HepG2 (cell line): ENCODE measurements around the gene ABCC3. TPM values are rescaled to one million over a fixed set of nuclear protein-coding genes. Genes with fewer than 3 reads are reported as not detected.
A peak's percentile ranks its signal among the peaks of the same experiment; 100 is the strongest.

Experiments used
- ATM ChIP-seq: fragments of 450-650 bp; IDR thresholded peaks from 2 replicates; pipeline ENCODE4 v1.7.1; 2017; ENCODE audit warnings: mild to moderate bottlenecking, borderline replicate concordance
- GPN1 ChIP-seq: sonication (generic); formaldehyde crosslinking; IDR thresholded peaks from 2 replicates; pipeline ENCODE4 v1.5.1; 2020; ENCODE audit warnings: missing genetic modification reagents, borderline replicate concordance
- HMGA1 ChIP-seq: sonication (generic); formaldehyde crosslinking; conservative IDR thresholded peaks from 2 replicates; pipeline ENCODE4 v1.4.0; 2020; ENCODE audit warnings: missing genetic modification reagents
- HOXA5 ChIP-seq: sonication (generic); formaldehyde crosslinking; IDR thresholded peaks from 2 replicates; pipeline ENCODE4 v1.4.0; 2020; ENCODE audit warnings: missing genetic modification reagents
- KAT7 ChIP-seq: IDR thresholded peaks from 2 replicates; pipeline ENCODE4 v1.6.1; 2018; ENCODE audit warnings: borderline replicate concordance, missing compliant biosample characterization
- KLF11 ChIP-seq: IDR thresholded peaks from 2 replicates; pipeline ENCODE4 v1.6.1; 2016; ENCODE audit warnings: missing compliant biosample characterization
- NBN ChIP-seq: fragments of 450-650 bp; conservative IDR thresholded peaks from 2 replicates; pipeline ENCODE4 v1.6.1; 2017
- REXO4 ChIP-seq: sonication (generic); formaldehyde crosslinking; IDR thresholded peaks from 2 replicates; pipeline ENCODE4 v1.8.0; 2022; ENCODE audit warnings: missing genetic modification reagents, mild to moderate bottlenecking, borderline replicate concordance
- TGIF2 ChIP-seq: IDR thresholded peaks from 2 replicates; pipeline ENCODE4 v1.6.1; 2016; ENCODE audit warnings: control low read depth, missing compliant biosample characterization
- ZNF263 ChIP-seq: sonication (generic); formaldehyde crosslinking; IDR thresholded peaks from 2 replicates; pipeline ENCODE4 v1.4.0; 2020; ENCODE audit warnings: missing genetic modification reagents
- ZNF3 ChIP-seq: IDR thresholded peaks from 2 replicates; pipeline ENCODE4 v1.7.0; 2017; ENCODE audit warnings: inconsistent platforms
- polyA plus RNA-seq, 8 experiments: library from polyadenylated mRNA; depleted of rRNA in 3 of 8; stranded (reverse) in 7 of 8; unstranded in 1 of 8; fragments of >200 nt; fragmentation: Illumina TruSeq in 4 of 8; extraction: Trizol in 4 of 8; gene quantifications; 2 replicates each; pipeline versions ENCODE4 v1.2.1 to v1.2.3, GENCODE V29; 2011 to 2016; ENCODE audit warnings: low read depth in 4 of 8, missing spikeins in 1 of 8, mixed read lengths in 1 of 8; ENCODE audit not compliant: insufficient read depth in 1 of 8
- total RNA-seq, 5 experiments: library from RNA; depleted of rRNA; stranded (reverse); fragments of >200 nt; fragmentation: Illumina TruSeq; extraction: Trizol; gene quantifications; 2 replicates each; pipeline ENCODE4 v1.2.3, GENCODE V29; 2016; ENCODE audit warnings: low read depth in 1 of 5
- TF ChIP-seq, protein P1 (sequence below): sonication (generic); formaldehyde crosslinking; IDR thresholded peaks from 2 replicates; pipeline ENCODE4 v1.4.0; 2020; ENCODE audit warnings: missing genetic modification reagents, borderline replicate concordance
- TF ChIP-seq, protein P2 (sequence below): IDR thresholded peaks from 2 replicates; pipeline ENCODE4 v1.6.1; 2016; ENCODE audit warnings: missing compliant biosample characterization, missing genetic modification reagents, borderline replicate concordance
- TF ChIP-seq, protein P3 (sequence below): sonication (generic); formaldehyde crosslinking; IDR thresholded peaks from 2 replicates; pipeline ENCODE4 v1.4.0; 2020; ENCODE audit warnings: missing genetic modification reagents
- TF ChIP-seq, protein P4 (sequence below): sonication (generic); formaldehyde crosslinking; IDR thresholded peaks from 2 replicates; pipeline ENCODE4 v1.4.0; 2020; ENCODE audit warnings: missing genetic modification reagents, borderline replicate concordance

The ABCC3 gene
- total and polyA plus RNA-seq, 2 of the 13 experiments (the other 11 are each of a cell fraction or from before 2014, with no cell fraction given), result 25.2 to 50.7 TPM

DNA sequence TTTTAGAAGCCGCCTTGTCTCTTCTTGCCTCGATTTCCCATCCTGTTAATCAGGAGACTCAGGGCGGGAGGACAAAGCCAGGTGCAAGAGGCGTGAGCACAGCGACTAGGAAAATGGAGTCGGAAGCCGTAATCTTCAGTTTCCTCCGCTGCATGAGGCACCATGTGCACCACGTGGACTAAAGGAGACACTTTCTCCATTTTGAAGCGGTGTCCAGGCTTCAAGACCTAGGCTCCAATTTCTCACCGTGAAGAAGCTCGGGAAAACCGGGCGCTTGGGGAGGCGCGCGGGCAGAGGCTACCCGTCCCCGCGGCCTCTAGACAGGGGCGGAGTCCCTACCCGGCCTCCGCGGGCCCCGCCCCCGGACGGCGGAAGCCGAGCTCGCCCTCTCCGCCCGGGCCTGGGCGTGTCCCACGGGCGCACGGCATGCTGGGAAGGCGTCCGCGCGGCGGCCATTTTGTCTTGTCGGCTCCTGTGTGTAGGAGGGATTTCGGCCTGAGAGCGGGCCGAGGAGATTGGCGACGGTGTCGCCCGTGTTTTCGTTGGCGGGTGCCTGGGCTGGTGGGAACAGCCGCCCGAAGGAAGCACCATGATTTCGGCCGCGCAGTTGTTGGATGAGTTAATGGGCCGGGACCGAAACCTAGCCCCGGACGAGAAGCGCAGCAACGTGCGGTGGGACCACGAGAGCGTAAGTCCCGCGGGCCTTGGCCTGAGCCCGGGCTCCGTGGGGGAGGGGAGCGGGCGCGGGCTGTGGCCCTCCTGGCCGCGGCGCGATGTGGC lies 84.7 kb downstream of the ABCC3 start, which contains the start of gene LUC7L3 (continued):
- TF ChIP-seq, protein P1, sequence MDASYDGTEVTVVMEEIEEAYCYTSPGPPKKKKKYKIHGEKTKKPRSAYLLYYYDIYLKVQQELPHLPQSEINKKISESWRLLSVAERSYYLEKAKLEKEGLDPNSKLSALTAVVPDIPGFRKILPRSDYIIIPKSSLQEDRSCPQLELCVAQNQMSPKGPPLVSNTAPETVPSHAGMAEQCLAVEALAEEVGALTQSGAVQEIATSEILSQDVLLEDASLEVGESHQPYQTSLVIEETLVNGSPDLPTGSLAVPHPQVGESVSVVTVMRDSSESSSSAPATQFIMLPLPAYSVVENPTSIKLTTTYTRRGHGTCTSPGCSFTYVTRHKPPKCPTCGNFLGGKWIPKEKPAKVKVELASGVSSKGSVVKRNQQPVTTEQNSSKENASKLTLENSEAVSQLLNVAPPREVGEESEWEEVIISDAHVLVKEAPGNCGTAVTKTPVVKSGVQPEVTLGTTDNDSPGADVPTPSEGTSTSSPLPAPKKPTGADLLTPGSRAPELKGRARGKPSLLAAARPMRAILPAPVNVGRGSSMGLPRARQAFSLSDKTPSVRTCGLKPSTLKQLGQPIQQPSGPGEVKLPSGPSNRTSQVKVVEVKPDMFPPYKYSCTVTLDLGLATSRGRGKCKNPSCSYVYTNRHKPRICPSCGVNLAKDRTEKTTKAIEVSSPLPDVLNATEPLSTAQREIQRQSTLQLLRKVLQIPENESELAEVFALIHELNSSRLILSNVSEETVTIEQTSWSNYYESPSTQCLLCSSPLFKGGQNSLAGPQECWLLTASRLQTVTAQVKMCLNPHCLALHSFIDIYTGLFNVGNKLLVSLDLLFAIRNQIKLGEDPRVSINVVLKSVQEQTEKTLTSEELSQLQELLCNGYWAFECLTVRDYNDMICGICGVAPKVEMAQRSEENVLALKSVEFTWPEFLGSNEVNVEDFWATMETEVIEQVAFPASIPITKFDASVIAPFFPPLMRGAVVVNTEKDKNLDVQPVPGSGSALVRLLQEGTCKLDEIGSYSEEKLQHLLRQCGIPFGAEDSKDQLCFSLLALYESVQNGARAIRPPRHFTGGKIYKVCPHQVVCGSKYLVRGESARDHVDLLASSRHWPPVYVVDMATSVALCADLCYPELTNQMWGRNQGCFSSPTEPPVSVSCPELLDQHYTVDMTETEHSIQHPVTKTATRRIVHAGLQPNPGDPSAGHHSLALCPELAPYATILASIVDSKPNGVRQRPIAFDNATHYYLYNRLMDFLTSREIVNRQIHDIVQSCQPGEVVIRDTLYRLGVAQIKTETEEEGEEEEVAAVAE (CRISPR knock-in tag), result peak; percentile 84
- TF ChIP-seq TGIF2 (CRISPR knock-in tag) (peak; percentile 46), ZNF3 (CRISPR knock-in tag) (peak; percentile 36), HOXA5 (CRISPR knock-in tag) (peak; percentile 95), KAT7 (CRISPR knock-in tag) (peak; percentile 85; the same call in 1 of the 2 replicates), NBN (no peak), HMGA1 (CRISPR knock-in tag) (no peak), GPN1 (no peak), ATM (no peak), KLF11 (CRISPR knock-in tag) (peak; percentile 82; the same call in 1 of the 2 replicates), ZNF263 (CRISPR knock-in tag) (0 out of 2 replicates have a peak, but pooled peaks have one; percentile 24), REXO4 (CRISPR knock-in tag) (peak; percentile 82; the same call in 1 of the 2 replicates)
- TF ChIP-seq, protein P2, sequence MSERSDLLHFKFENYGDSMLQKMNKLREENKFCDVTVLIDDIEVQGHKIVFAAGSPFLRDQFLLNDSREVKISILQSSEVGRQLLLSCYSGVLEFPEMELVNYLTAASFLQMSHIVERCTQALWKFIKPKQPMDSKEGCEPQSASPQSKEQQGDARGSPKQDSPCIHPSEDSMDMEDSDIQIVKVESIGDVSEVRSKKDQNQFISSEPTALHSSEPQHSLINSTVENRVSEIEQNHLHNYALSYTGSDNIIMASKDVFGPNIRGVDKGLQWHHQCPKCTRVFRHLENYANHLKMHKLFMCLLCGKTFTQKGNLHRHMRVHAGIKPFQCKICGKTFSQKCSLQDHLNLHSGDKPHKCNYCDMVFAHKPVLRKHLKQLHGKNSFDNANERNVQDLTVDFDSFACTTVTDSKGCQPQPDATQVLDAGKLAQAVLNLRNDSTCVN (CRISPR knock-in tag), result peak; percentile 56; the same call in 1 of the 2 replicates
- TF ChIP-seq, protein P3, sequence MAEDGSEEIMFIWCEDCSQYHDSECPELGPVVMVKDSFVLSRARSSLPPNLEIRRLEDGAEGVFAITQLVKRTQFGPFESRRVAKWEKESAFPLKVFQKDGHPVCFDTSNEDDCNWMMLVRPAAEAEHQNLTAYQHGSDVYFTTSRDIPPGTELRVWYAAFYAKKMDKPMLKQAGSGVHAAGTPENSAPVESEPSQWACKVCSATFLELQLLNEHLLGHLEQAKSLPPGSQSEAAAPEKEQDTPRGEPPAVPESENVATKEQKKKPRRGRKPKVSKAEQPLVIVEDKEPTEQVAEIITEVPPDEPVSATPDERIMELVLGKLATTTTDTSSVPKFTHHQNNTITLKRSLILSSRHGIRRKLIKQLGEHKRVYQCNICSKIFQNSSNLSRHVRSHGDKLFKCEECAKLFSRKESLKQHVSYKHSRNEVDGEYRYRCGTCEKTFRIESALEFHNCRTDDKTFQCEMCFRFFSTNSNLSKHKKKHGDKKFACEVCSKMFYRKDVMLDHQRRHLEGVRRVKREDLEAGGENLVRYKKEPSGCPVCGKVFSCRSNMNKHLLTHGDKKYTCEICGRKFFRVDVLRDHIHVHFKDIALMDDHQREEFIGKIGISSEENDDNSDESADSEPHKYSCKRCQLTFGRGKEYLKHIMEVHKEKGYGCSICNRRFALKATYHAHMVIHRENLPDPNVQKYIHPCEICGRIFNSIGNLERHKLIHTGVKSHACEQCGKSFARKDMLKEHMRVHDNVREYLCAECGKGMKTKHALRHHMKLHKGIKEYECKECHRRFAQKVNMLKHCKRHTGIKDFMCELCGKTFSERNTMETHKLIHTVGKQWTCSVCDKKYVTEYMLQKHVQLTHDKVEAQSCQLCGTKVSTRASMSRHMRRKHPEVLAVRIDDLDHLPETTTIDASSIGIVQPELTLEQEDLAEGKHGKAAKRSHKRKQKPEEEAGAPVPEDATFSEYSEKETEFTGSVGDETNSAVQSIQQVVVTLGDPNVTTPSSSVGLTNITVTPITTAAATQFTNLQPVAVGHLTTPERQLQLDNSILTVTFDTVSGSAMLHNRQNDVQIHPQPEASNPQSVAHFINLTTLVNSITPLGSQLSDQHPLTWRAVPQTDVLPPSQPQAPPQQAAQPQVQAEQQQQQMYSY (CRISPR knock-in tag), result 0 out of 2 replicates have a peak, but pooled peaks have one; percentile 56
- TF ChIP-seq, protein P4, sequence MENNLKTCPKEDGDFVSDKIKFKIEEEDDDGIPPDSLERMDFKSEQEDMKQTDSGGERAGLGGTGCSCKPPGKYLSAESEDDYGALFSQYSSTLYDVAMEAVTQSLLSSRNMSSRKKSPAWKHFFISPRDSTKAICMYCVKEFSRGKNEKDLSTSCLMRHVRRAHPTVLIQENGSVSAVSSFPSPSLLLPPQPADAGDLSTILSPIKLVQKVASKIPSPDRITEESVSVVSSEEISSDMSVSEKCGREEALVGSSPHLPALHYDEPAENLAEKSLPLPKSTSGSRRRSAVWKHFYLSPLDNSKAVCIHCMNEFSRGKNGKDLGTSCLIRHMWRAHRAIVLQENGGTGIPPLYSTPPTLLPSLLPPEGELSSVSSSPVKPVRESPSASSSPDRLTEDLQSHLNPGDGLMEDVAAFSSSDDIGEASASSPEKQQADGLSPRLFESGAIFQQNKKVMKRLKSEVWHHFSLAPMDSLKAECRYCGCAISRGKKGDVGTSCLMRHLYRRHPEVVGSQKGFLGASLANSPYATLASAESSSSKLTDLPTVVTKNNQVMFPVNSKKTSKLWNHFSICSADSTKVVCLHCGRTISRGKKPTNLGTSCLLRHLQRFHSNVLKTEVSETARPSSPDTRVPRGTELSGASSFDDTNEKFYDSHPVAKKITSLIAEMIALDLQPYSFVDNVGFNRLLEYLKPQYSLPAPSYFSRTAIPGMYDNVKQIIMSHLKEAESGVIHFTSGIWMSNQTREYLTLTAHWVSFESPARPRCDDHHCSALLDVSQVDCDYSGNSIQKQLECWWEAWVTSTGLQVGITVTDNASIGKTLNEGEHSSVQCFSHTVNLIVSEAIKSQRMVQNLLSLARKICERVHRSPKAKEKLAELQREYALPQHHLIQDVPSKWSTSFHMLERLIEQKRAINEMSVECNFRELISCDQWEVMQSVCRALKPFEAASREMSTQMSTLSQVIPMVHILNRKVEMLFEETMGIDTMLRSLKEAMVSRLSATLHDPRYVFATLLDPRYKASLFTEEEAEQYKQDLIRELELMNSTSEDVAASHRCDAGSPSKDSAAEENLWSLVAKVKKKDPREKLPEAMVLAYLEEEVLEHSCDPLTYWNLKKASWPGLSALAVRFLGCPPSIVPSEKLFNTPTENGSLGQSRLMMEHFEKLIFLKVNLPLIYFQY (CRISPR knock-in tag), result peak; percentile 79; the same call in 1 of the 2 replicates
